ENCODE results near the gene FOXN4. TPM values are rescaled to one million over a fixed set of nuclear protein-coding genes. Genes with fewer than 3 reads are reported as not detected.

Gene FOXN4
- total RNA-seq, 1 donor from 2014 or later: not detected

- no peaks in the 10 kb centered on the region for H3K4me1 ChIP-seq
- H3K27ac ChIP-seq: no peak overlapping the region
- peaks cover 85% of the 10 kb centered on the region for H3K36me3 ChIP-seq
- DNase-seq (no peak), ATAC-seq (no peak)
- TF ChIP-seq, protein P1, sequence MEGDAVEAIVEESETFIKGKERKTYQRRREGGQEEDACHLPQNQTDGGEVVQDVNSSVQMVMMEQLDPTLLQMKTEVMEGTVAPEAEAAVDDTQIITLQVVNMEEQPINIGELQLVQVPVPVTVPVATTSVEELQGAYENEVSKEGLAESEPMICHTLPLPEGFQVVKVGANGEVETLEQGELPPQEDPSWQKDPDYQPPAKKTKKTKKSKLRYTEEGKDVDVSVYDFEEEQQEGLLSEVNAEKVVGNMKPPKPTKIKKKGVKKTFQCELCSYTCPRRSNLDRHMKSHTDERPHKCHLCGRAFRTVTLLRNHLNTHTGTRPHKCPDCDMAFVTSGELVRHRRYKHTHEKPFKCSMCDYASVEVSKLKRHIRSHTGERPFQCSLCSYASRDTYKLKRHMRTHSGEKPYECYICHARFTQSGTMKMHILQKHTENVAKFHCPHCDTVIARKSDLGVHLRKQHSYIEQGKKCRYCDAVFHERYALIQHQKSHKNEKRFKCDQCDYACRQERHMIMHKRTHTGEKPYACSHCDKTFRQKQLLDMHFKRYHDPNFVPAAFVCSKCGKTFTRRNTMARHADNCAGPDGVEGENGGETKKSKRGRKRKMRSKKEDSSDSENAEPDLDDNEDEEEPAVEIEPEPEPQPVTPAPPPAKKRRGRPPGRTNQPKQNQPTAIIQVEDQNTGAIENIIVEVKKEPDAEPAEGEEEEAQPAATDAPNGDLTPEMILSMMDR (IDR thresholded peaks at IDR 0.05): no peak
- no peaks in the 10 kb centered on the region for H3K9me3 ChIP-seq
- no peaks in the 10 kb centered on the region for H3K27me3 ChIP-seq
- H3K4me3 ChIP-seq: no peak overlapping the region
- intact Hi-C loops (cut with DNase I): no loop called here
Measured at GRCh38 chr12:109228664-109229063, 80.4 kb downstream of the FOXN4 start.

Other genes with a start within 250 kb of the FOXN4 start
- 10.1 TPM for gene ALKBH2, start 215.8 kb downstream of the FOXN4 start, total RNA-seq
- gene UNG, start 211.7 kb downstream of the FOXN4 start, total RNA-seq: 18.2 TPM
- gene ACACB, start 192.7 kb downstream of the FOXN4 start, total RNA-seq: 35.2 TPM
- 0.64 TPM for gene MYO1H, start 38.6 kb upstream of the FOXN4 start, total RNA-seq
- 66.8 TPM for gene KCTD10, start 168.0 kb upstream of the FOXN4 start, total RNA-seq
- 39.1 TPM for gene UBE3B, start 168.3 kb upstream of the FOXN4 start, total RNA-seq